Hepatocyte (in vitro differentiated cells): ENCODE results near the gene MVB12B. TPM values are rescaled to one million over a fixed set of nuclear protein-coding genes. Genes with fewer than 3 reads are reported as not detected.

Experiments used
- DNase-seq: peaks from one replicate; pipeline ENCODE4 v3.0.0-alpha.2; 2016; ENCODE audit warnings: low spot score
- H2AFZ ChIP-seq: fragments of 200-600 bp; sonication (generic); 2 replicates; pipeline ENCODE4 v1.6.0; 2016; ENCODE audit warnings: antibody characterized with exemption, mild to moderate bottlenecking
- H3K27ac ChIP-seq: fragments of 200-600 bp; sonication (generic); 2 replicates; pipeline ENCODE4 v1.5.1; 2016; ENCODE audit warnings: mild to moderate bottlenecking
- H3K27me3 ChIP-seq: fragments of 200-600 bp; sonication (generic); 2 replicates; pipeline ENCODE4 v1.6.1; 2016
- H3K36me3 ChIP-seq: fragments of 200-600 bp; sonication (generic); replicated peaks from 2 replicates; pipeline ENCODE4 v1.5.1; 2016; ENCODE audit warnings: low read depth; ENCODE audit not compliant: insufficient read depth
- H3K4me1 ChIP-seq: fragments of 200-600 bp; sonication (generic); 2 replicates; pipeline ENCODE4 v1.5.1; 2016; ENCODE audit warnings: mild to moderate bottlenecking, moderate library complexity; ENCODE audit not compliant: insufficient read depth
- H3K4me2 ChIP-seq: fragments of 200-600 bp; sonication (generic); 2 replicates; pipeline ENCODE4 v1.6.0; 2016
- H3K4me3 ChIP-seq: fragments of 200-600 bp; sonication (generic); 2 replicates; pipeline ENCODE4 v1.5.1; 2016; ENCODE audit warnings: mild to moderate bottlenecking
- H3K79me2 ChIP-seq: fragments of 200-600 bp; sonication (generic); 2 replicates; pipeline ENCODE4 v1.6.0; 2017; ENCODE audit warnings: mild to moderate bottlenecking
- H3K9me2 ChIP-seq: fragments of 200-600 bp; sonication (generic); replicated peaks from 2 replicates; pipeline ENCODE4 v1.6.0; 2017; ENCODE audit warnings: mild to moderate bottlenecking; ENCODE audit not compliant: insufficient read depth
- H3K9me3 ChIP-seq: fragments of 200-600 bp; sonication (generic); 2 replicates; pipeline ENCODE4 v1.5.1; 2016; ENCODE audit warnings: low read depth, mild to moderate bottlenecking
- H4K20me1 ChIP-seq: fragments of 200-600 bp; sonication (generic); 2 replicates; pipeline ENCODE4 v1.6.0; 2016; ENCODE audit warnings: mild to moderate bottlenecking; ENCODE audit not compliant: insufficient read depth, poor library complexity, severe bottlenecking
- EZH2 ChIP-seq: fragments of 200-600 bp; sonication (generic); IDR thresholded peaks from 2 replicates; pipeline ENCODE4 v1.6.1; 2016; ENCODE audit warnings: antibody characterized with exemption, mild to moderate bottlenecking, borderline replicate concordance
- EZH2phosphoT487 ChIP-seq: fragments of 200-600 bp; sonication (generic); IDR thresholded peaks from one replicate; pipeline ENCODE4 v1.6.1; 2018; ENCODE audit warnings: antibody characterized with exemption, mild to moderate bottlenecking, low read depth, moderate library complexity; ENCODE audit not compliant: unreplicated experiment, severe bottlenecking
- WGBS: methylation state at CpG from one replicate; pipeline ENCODE4 v1.1.6; 2016; ENCODE audit warnings: low lambda C conversion rate; ENCODE audit errors: missing lambda C conversion rate; 5-methylcytosine and 5-hydroxymethylcytosine counted together
- polyA plus RNA-seq: library from polyadenylated mRNA; unstranded; fragments of >200 nt; fragmentation: Nextera tagmentation; extraction: Ambion mirVana; gene quantifications from 2 replicates; pipeline ENCODE4 v1.2.1, GENCODE V29; 2016
- total RNA-seq: library from RNA; depleted of rRNA; stranded (reverse); fragments of >200 nt; gene quantifications from 2 replicates; pipeline ENCODE4 v1.2.3, GENCODE V29; 2014
- TF ChIP-seq, protein P1 (sequence below): fragments of 200-600 bp; sonication (generic); IDR thresholded peaks from 2 replicates; pipeline ENCODE4 v1.5.1; 2016; ENCODE audit warnings: antibody characterized with exemption, mild to moderate bottlenecking; ENCODE audit not compliant: poor library complexity

The MVB12B gene
- total and polyA plus RNA-seq, 2 experiments from 2014 or later, result 11.8 to 12.1 TPM

DNA sequence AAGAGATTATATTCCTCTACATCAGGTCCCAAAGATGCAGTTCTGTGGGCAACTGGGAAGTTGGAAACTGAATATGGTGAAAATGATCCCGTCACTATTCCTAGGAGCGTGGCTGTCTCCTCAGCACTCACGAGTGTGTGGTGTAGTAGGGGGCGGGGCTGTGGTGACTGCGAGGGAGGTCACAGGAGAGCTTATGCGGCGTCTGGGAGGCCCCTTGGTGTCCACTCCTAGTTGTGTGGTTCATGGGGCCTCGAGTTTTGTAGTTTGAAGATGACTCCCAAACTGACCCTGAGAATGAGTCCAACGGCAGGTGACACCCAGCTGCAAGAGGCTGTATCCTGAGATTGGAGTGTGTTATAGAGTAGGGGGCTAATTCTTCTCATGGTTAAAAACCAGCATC lies 68.2 kb downstream of the MVB12B start:
- H3K36me3 ChIP-seq, result peaks cover 3% of the 10 kb centered on the region
- 85% methylated on average over 9 of the region's 9 CpGs for WGBS
- TF ChIP-seq EZH2, result no peak
- no peak for TF ChIP-seq EZH2phosphoT487
- TF ChIP-seq, protein P1, sequence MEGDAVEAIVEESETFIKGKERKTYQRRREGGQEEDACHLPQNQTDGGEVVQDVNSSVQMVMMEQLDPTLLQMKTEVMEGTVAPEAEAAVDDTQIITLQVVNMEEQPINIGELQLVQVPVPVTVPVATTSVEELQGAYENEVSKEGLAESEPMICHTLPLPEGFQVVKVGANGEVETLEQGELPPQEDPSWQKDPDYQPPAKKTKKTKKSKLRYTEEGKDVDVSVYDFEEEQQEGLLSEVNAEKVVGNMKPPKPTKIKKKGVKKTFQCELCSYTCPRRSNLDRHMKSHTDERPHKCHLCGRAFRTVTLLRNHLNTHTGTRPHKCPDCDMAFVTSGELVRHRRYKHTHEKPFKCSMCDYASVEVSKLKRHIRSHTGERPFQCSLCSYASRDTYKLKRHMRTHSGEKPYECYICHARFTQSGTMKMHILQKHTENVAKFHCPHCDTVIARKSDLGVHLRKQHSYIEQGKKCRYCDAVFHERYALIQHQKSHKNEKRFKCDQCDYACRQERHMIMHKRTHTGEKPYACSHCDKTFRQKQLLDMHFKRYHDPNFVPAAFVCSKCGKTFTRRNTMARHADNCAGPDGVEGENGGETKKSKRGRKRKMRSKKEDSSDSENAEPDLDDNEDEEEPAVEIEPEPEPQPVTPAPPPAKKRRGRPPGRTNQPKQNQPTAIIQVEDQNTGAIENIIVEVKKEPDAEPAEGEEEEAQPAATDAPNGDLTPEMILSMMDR, result no peak

DNA sequence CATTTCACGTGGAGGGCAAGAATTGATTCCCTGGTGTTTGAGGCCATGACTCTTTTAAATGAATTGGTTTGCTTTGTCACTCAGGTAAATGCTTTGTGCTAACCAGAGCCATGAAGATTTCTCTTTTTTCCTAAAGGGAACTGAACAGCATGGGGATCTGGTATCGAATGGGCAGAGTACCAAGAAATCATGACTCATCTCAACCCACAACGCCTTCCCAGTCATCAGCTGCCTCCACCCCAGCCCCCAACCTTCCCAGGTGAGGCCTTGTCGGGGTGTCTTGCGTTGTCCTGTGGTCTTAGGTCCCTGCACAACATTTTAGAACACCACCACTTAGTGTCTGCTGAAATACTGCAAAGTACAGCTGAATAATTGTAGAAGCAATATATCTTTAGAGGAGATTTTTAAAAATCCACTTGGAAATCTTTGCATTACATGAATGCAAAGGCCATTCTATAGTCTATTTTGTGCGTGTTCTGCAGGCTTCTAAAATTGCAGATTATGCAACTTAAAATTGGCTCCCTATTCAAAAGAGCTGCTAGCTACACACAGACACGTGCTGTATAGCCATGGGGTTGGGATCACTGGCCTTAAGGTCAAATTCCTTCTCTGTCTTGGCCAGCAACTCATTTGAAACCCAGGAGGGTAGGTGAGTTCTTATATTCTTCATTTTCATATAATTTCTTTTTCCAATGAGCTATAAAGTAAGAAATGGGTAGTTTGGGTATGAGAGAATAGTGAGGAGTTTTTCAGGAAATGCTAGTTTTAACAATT lies 69.0 kb downstream of the MVB12B start:
- Histone ChIP-seq H3K27me3 (no peaks in the 10 kb centered on the region), H4K20me1 (no peaks in the 10 kb centered on the region), H3K4me1 (no peaks in the 10 kb centered on the region), H3K27ac (no peak overlapping the region), H3K4me3 (no peak overlapping the region), H3K79me2 (no peaks in the 10 kb centered on the region), H3K9me2 (no peaks in the 10 kb centered on the region), H2AFZ (no peak overlapping the region), H3K4me2 (no peak overlapping the region), H3K36me3 (peaks cover 3% of the 10 kb centered on the region), H3K9me3 (no peaks in the 10 kb centered on the region)
- TF ChIP-seq EZH2phosphoT487 (no peak), EZH2 (no peak)
- TF ChIP-seq, protein P1, result no peak
- 87% methylated on average over 7 of the region's 7 CpGs for WGBS
- no peak for DNase-seq

More for the DNA sequence above, 68.2 kb downstream of the MVB12B start:
- Histone ChIP-seq H3K27ac (no peak overlapping the region), H4K20me1 (no peaks in the 10 kb centered on the region), H3K79me2 (no peaks in the 10 kb centered on the region), H2AFZ (no peak overlapping the region), H3K4me1 (no peaks in the 10 kb centered on the region), H3K9me2 (no peaks in the 10 kb centered on the region), H3K4me2 (no peak overlapping the region), H3K9me3 (no peaks in the 10 kb centered on the region), H3K27me3 (no peaks in the 10 kb centered on the region), H3K4me3 (no peak overlapping the region)
- no peak for DNase-seq

DNA sequence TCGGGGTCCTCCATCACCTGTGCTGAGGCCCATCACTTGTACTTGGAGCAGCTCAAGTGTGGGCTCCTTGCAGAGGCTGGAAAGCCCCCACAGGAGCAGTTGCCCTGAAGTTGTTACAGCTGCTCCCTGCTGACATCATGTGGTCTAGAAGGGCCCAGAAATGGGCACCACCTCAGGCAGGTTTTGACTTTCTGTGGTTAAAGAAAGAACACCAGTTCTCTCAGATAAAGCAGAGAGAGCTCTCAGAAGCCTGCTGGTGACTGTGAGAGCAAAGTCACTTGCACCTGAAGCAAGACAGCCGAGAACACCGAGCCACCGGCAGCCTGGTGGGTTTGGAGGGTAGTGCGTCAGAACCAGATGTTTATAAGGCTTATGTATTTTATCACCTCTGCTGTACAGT lies 70.4 kb downstream of the MVB12B start:
- no peaks in the 10 kb centered on the region for H3K4me1 ChIP-seq
- peaks cover 3% of the 10 kb centered on the region for H3K36me3 ChIP-seq
- no peak overlapping the region for H3K4me2 ChIP-seq
- no peaks in the 10 kb centered on the region for H3K9me3 ChIP-seq
- no peaks in the 10 kb centered on the region for H3K9me2 ChIP-seq
- no peak overlapping the region for H2AFZ ChIP-seq
- no peak overlapping the region for H3K4me3 ChIP-seq
- H3K27ac ChIP-seq, result no peak overlapping the region
- TF ChIP-seq, protein P1, result no peak
- TF ChIP-seq EZH2phosphoT487 (no peak), EZH2 (no peak)
- no peaks in the 10 kb centered on the region for H4K20me1 ChIP-seq
- WGBS, result 85% methylated on average over 5 of the region's 5 CpGs
- no peaks in the 10 kb centered on the region for H3K27me3 ChIP-seq
- H3K79me2 ChIP-seq, result no peaks in the 10 kb centered on the region
- no peak for DNase-seq
